MM.1S (cell line): ENCODE data around the gene UTS2R.

Experiments
- DNase-seq: peaks from one replicate; pipeline ENCODE4 v3.0.0-alpha.2; 2015
- H2AFZ ChIP-seq: fragments of 300-600 bp; sonication (generic); 2 replicates; pipeline ENCODE4 v1.6.0; 2016; ENCODE audit warnings: antibody characterized with exemption, low read length
- H3F3A ChIP-seq: fragments of 300-600 bp; sonication (generic); 2 replicates; pipeline ENCODE4 v1.6.1; 2016; ENCODE audit warnings: mild to moderate bottlenecking, antibody characterized with exemption, low read length, moderate library complexity, mixed read lengths; ENCODE audit not compliant: insufficient read depth
- H3K27ac ChIP-seq: fragments of 300-600 bp; sonication (generic); 2 replicates; pipeline ENCODE4 v1.5.1; 2016; ENCODE audit warnings: mild to moderate bottlenecking, low read length
- H3K27me3 ChIP-seq: fragments of 300-600 bp; sonication (generic); replicated peaks from 2 replicates; pipeline ENCODE4 v1.6.0; 2016; ENCODE audit warnings: low read length; ENCODE audit not compliant: insufficient read depth
- H3K36me3 ChIP-seq: fragments of 300-600 bp; sonication (generic); replicated peaks from 2 replicates; pipeline ENCODE4 v1.6.1; 2016; ENCODE audit warnings: mild to moderate bottlenecking, low read length, mixed read lengths; ENCODE audit not compliant: insufficient read depth
- H3K4me1 ChIP-seq: fragments of 300-600 bp; sonication (generic); 2 replicates; pipeline ENCODE4 v1.6.1; 2016; ENCODE audit warnings: low read length, mixed read lengths
- H3K4me2 ChIP-seq: fragments of 300-600 bp; sonication (generic); 2 replicates; pipeline ENCODE4 v1.6.0; 2016; ENCODE audit warnings: low read depth, low read length
- H3K4me3 ChIP-seq: fragments of 300-600 bp; sonication (generic); 2 replicates; pipeline ENCODE4 v1.5.1; 2016; ENCODE audit warnings: low read length, mixed read lengths
- H3K79me2 ChIP-seq: fragments of 300-600 bp; sonication (generic); 2 replicates; pipeline ENCODE4 v1.6.1; 2016; ENCODE audit warnings: mixed run types, low read length, mixed read lengths
- H3K9ac ChIP-seq: fragments of 300-600 bp; sonication (generic); 2 replicates; pipeline ENCODE4 v1.6.1; 2016; ENCODE audit warnings: low read length, mixed read lengths
- H3K9me2 ChIP-seq: fragments of 300-600 bp; sonication (generic); replicated peaks from 2 replicates; pipeline ENCODE4 v1.6.1; 2016; ENCODE audit warnings: mild to moderate bottlenecking, low read length, mixed read lengths; ENCODE audit not compliant: insufficient read depth
- H3K9me3 ChIP-seq: fragments of 300-600 bp; sonication (generic); replicated peaks from 2 replicates; pipeline ENCODE4 v1.6.1; 2016; ENCODE audit warnings: mild to moderate bottlenecking, low read length, mixed read lengths; ENCODE audit not compliant: insufficient read depth
- H4K20me1 ChIP-seq: fragments of 300-600 bp; sonication (generic); 2 replicates; pipeline ENCODE4 v1.6.1; 2016; ENCODE audit warnings: mild to moderate bottlenecking, low read length, moderate library complexity, mixed read lengths; ENCODE audit not compliant: insufficient read depth
- EZH2 ChIP-seq: fragments of 300-600 bp; sonication (generic); optimal IDR thresholded peaks from 2 replicates; pipeline ENCODE3; 2017; ENCODE audit warnings: low read depth, mild to moderate bottlenecking, antibody characterized with exemption, low read length, mixed read lengths
- EZH2phosphoT487 ChIP-seq: fragments of 300-600 bp; sonication (generic); IDR thresholded peaks from 2 replicates; pipeline ENCODE4 v1.6.1; 2018; ENCODE audit warnings: antibody characterized with exemption, low read length
- TF ChIP-seq, protein P1 (sequence below): fragments of 300-600 bp; sonication (generic); IDR thresholded peaks from 2 replicates; pipeline ENCODE4 v1.5.1; 2016; ENCODE audit warnings: antibody characterized with exemption, low read length, mixed read lengths

Gene UTS2R

DNA sequence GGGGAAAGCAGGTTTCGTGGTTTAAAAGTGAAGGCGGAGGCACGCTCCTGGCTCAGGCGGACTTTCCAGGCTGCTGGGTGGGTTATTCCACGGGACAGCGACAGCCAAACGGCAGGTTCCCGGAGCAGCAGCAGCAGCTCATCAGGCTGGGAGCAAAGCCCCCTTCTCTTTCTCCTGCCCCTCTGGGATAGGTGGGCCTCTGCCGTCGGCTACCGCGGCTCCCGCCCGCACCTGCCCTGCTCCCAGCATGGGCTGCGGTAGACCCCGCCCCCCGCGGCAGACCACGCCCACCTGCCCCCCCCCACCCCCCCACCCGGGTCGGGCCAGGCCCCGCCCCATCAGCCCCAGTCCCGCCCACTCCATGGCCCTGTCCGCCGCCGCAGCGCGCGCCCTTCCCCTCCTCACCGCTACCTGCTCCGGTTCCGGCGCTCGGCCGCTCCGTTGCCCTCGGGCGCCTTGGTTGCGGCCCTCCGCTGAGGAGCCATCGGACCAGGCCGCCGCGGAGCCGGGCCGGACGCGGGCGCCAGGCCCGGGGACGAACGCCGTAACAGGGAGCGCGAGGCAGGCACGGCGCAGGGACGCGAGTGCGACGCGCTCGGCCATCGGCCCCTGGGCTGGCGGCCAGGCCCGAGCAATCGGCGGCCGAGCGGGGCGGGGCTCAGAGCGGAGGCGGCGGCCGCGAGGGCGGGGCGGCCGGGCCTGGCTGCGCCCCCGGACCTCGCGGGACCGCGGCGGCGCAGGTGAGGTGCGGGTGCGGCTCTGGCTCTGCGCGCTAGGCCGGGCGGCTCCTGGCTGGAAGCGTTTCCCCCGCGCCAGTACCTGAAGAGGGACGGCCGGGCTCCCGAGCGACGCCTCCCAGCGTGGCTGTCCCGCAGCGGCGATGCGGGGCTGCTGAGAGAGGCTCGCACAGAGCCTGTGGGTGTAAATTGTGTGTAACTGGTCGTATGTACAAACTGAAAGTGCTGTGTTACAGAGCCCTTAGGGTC is 46.7 kb downstream of the UTS2R start, which contains the start of the genes HEXD and OGFOD3:
Gene HEXD (plus strand): TSS at position 347 of the 986 bp plus-strand sequence. CDS start 1,453 bp downstream, outside the sequence.
Gene OGFOD3 (minus strand): TSS at position 586 of the 986 bp plus-strand sequence. CDS start 101 bp downstream, at position 485.
- Histone ChIP-seq H3K27me3 (no peaks in the 10 kb centered on the region), H4K20me1 (no peaks in the 10 kb centered on the region; the same call in 1 of the 2 replicates), H3K9ac (peak within 1 kb of the TSS; percentile 88), H3K36me3 (no peaks in the 10 kb centered on the region), H3K79me2 (peaks cover 49% of the 10 kb centered on the region), H3K9me3 (no peaks in the 10 kb centered on the region), H3K27ac (peak within 1 kb of the TSS; percentile 68; the same call in 1 of the 2 replicates), H3K4me3 (peak within 1 kb of the TSS; percentile 98), H3K9me2 (no peaks in the 10 kb centered on the region), H3K4me2 (peak within 1 kb of the TSS; percentile 88), H2AFZ (peak within 1 kb of the TSS; percentile 65), H3K4me1 (no peaks in the 10 kb centered on the region; the same call in 1 of the 2 replicates), H3F3A (peaks cover 13% of the 10 kb centered on the region)
- peak; percentile 90 for DNase-seq
- TF ChIP-seq, protein P1, sequence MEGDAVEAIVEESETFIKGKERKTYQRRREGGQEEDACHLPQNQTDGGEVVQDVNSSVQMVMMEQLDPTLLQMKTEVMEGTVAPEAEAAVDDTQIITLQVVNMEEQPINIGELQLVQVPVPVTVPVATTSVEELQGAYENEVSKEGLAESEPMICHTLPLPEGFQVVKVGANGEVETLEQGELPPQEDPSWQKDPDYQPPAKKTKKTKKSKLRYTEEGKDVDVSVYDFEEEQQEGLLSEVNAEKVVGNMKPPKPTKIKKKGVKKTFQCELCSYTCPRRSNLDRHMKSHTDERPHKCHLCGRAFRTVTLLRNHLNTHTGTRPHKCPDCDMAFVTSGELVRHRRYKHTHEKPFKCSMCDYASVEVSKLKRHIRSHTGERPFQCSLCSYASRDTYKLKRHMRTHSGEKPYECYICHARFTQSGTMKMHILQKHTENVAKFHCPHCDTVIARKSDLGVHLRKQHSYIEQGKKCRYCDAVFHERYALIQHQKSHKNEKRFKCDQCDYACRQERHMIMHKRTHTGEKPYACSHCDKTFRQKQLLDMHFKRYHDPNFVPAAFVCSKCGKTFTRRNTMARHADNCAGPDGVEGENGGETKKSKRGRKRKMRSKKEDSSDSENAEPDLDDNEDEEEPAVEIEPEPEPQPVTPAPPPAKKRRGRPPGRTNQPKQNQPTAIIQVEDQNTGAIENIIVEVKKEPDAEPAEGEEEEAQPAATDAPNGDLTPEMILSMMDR = no peak
- TF ChIP-seq EZH2 (no peak), EZH2phosphoT487 (no peak)

DNA sequence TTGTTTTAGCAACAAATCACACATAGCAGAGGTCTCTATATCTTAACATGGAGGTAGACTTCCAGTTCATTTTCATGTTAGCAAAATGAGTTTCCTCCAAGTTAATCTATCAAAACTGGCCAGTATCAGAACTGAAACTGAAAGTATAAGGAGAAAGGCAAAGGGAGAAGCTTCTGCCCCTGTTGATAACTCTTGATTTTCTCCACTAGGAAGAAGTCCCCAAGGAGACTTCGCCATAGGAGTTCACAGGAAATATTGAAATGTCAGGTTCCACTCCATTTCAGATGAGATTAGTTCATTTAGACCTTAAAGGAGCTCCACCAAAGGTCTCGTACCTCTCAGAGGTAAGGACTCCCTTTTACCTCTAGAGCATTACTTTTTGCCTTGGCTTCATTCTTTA is 48.0 kb downstream of the UTS2R start:
- H3K9me2 ChIP-seq = no peaks in the 10 kb centered on the region
- H3K9me3 ChIP-seq = no peaks in the 10 kb centered on the region
- H3K36me3 ChIP-seq = no peaks in the 10 kb centered on the region
- no peaks in the 10 kb centered on the region; the same call in 1 of the 2 replicates for H4K20me1 ChIP-seq
- TF ChIP-seq, protein P1 = no peak
- no peak for TF ChIP-seq EZH2
- no peak for TF ChIP-seq EZH2phosphoT487
- H2AFZ ChIP-seq = 0 out of 2 replicates have a peak overlapping the region, but pooled peaks have one; percentile 13
- H3K27ac ChIP-seq = peak overlapping the region; percentile 63; the same call in 1 of the 2 replicates
- no peaks in the 10 kb centered on the region for H3K27me3 ChIP-seq
- H3F3A ChIP-seq = peaks cover 13% of the 10 kb centered on the region
- peaks cover 42% of the 10 kb centered on the region for H3K79me2 ChIP-seq
- H3K4me3 ChIP-seq = peak overlapping the region; percentile 98
- H3K9ac ChIP-seq = peak overlapping the region; percentile 76
- DNase-seq = peak; percentile 62
- H3K4me1 ChIP-seq = no peaks in the 10 kb centered on the region; the same call in 1 of the 2 replicates
- H3K4me2 ChIP-seq = peak overlapping the region; percentile 88

DNA sequence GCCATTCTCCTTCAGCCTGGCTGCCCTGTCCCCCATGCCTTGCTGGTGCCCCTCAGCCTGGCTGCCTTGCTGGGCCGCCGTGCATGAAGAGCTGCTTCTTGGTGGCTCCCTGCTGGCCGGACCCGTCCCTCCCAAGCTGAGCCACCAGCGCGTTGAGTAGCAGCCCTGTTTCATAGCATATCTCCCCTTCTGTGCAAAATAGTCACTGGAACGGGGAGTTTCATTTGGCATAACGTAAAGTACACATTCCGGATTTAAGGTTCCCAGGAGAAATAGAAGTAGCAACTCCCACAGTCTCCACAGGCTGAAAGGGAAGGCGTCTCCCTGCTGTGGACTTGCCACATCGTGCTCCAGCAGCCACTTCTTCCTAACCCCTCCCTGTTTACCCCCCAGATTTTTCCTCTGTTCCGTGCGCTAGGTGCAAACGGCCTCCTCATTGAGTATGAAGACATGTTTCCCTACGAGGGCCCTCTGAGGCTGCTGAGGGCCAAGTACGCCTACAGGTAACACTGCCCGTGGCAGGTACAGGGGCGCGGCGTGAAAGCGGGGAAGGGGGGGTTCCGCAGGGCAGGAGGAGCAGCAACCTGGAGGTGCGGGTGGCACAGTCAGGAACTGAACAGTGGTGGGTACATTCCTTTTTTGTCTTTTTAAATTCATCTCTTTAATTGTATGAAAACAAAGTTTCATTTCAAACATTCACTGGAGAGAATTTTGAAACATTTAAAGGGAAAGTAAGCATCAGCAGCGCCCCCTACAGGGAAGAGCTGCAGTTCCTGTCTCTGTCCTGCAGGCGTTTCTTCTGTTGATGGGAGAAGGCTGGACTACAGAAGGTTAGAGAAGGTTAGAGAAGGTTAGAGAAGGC is 52.7 kb downstream of the UTS2R start:
- Histone ChIP-seq H3K27me3 (no peaks in the 10 kb centered on the region), H2AFZ (no peak overlapping the region), H3F3A (peaks cover 6% of the 10 kb centered on the region), H3K27ac (no peak overlapping the region), H3K36me3 (no peaks in the 10 kb centered on the region), H3K9me3 (no peaks in the 10 kb centered on the region), H3K9ac (no peak overlapping the region), H3K79me2 (peaks cover 12% of the 10 kb centered on the region), H3K4me3 (no peak overlapping the region), H3K4me2 (no peak overlapping the region), H3K4me1 (no peaks in the 10 kb centered on the region; the same call in 1 of the 2 replicates), H4K20me1 (no peaks in the 10 kb centered on the region), H3K9me2 (no peaks in the 10 kb centered on the region)
- no peak for TF ChIP-seq EZH2phosphoT487
- TF ChIP-seq, protein P1 = peak; percentile 76
- TF ChIP-seq EZH2 = no peak
- DNase-seq = peak; percentile 56
